Tibial nerve (tissue), 4 donors: Measurements from ENCODE around the gene TLE7. TPM values are rescaled to one million over a fixed set of nuclear protein-coding genes. Genes with fewer than 3 reads are reported as not detected.

ENCODE experiments used
- DNase-seq, 2 donors: peaks; one replicate each; pipeline ENCODE4 v3.0.0-alpha.2; 2019; ENCODE audit warnings: low spot score in 2 of 2
- H3K27ac ChIP-seq, 4 donors: fragments of 200-600 bp; sonication (generic) in 3 of 4; one replicate each; pipeline ENCODE4 v1.5.1; 2017 to 2019; ENCODE audit warnings: mild to moderate bottlenecking in 1 of 4
- H3K27me3 ChIP-seq, 2 donors: fragments of 200-600 bp; sonication (generic) in 1 of 2; one replicate each; pipeline versions ENCODE4 v1.5.1 to v1.6.0; 2017 to 2019
- H3K36me3 ChIP-seq, 3 donors: fragments of 200-600 bp; sonication (generic); one replicate each; pipeline ENCODE4 v1.5.1; 2018 to 2019
- H3K4me1 ChIP-seq, 4 donors: fragments of 200-600 bp; sonication (generic) in 3 of 4; one replicate each; pipeline ENCODE4 v1.5.1; 2017 to 2019
- H3K4me3 ChIP-seq, 4 donors: fragments of 200-600 bp; sonication (generic) in 3 of 4; one replicate each; pipeline ENCODE4 v1.5.1; 2017 to 2019; ENCODE audit warnings: mild to moderate bottlenecking in 1 of 4, moderate library complexity in 1 of 4
- H3K9me3 ChIP-seq, 4 donors: fragments of 200-600 bp; sonication (generic) in 3 of 4; one replicate each; pipeline ENCODE4 v1.5.1; 2017 to 2019
- EP300 ChIP-seq, 2 donors: sonication (generic); formaldehyde crosslinking; IDR thresholded peaks; one replicate each; pipeline ENCODE4 v1.6.1; 2017; ENCODE audit warnings: antibody characterized with exemption in 2 of 2, mild to moderate bottlenecking in 1 of 2
- POLR2A ChIP-seq, 2 donors: fragments of 450-650 bp; IDR thresholded peaks; one replicate each; pipeline ENCODE4 v1.6.1; 2017; ENCODE audit warnings: antibody characterized with exemption in 2 of 2, mild to moderate bottlenecking in 2 of 2, moderate library complexity in 2 of 2
- WGBS, 2 donors: methylation state at CpG; one replicate each; pipeline ENCODE4 v1.1.5; 2018; 5-methylcytosine and 5-hydroxymethylcytosine counted together
- total RNA-seq, 4 donors: library from RNA; depleted of rRNA; stranded (reverse); fragments of >200 nt; gene quantifications; one replicate each; pipeline ENCODE4 v1.1.0, GENCODE V29; 2016
- TF ChIP-seq, protein P1 (sequence below), 5 experiments: fragments of 200-600 bp in 3 of 5; fragments of 450-650 bp in 2 of 5; sonication (generic) in 3 of 5; IDR thresholded peaks; one replicate each; pipeline ENCODE4 v1.5.1; 2016 to 2019; ENCODE audit warnings: antibody characterized with exemption in 5 of 5, mild to moderate bottlenecking in 3 of 5, moderate library complexity in 2 of 5

The TLE7 gene
- total RNA-seq, 4 donors from 2014 or later: not detected

DNA sequence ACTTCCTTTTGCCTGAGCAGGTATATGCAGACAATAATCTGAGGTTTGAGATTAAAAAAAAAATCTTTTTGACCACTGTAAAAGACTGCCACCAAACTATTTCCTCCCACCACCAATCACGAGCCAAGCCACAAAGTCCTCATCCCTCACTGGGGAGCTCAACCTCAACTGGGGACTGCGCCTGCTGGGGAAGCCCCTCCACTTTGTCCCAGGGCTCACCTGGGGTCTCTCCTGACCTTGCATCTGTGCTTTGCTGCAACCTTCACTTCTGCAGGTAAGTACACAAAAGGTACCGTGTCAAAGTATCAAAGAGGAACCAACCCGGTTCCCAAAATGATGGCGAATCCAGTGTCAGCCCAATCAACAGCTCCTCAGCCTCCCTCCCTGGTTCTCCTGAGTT, 35.5 kb downstream of the TLE7 start:
- peaks cover 0 to 9% (median 0%) of the 10 kb centered on the region in 4 donors for H3K9me3 ChIP-seq
- H3K27ac ChIP-seq: no peak overlapping the region
- no peaks in the 10 kb centered on the region for H3K4me1 ChIP-seq
- H3K27me3 ChIP-seq: no peaks in the 10 kb centered on the region
- no peak overlapping the region for H3K4me3 ChIP-seq
- TF ChIP-seq, protein P1, sequence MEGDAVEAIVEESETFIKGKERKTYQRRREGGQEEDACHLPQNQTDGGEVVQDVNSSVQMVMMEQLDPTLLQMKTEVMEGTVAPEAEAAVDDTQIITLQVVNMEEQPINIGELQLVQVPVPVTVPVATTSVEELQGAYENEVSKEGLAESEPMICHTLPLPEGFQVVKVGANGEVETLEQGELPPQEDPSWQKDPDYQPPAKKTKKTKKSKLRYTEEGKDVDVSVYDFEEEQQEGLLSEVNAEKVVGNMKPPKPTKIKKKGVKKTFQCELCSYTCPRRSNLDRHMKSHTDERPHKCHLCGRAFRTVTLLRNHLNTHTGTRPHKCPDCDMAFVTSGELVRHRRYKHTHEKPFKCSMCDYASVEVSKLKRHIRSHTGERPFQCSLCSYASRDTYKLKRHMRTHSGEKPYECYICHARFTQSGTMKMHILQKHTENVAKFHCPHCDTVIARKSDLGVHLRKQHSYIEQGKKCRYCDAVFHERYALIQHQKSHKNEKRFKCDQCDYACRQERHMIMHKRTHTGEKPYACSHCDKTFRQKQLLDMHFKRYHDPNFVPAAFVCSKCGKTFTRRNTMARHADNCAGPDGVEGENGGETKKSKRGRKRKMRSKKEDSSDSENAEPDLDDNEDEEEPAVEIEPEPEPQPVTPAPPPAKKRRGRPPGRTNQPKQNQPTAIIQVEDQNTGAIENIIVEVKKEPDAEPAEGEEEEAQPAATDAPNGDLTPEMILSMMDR (IDR thresholded peaks at IDR 0.05): no peak
- no peak for TF ChIP-seq POLR2A (IDR thresholded peaks at IDR 0.05)
- TF ChIP-seq EP300 (IDR thresholded peaks at IDR 0.05): no peak
- DNase-seq: no peak
- 86 to 89% methylated on average over 5 of the region's 5 CpGs for WGBS, 2 donors
- H3K36me3 ChIP-seq: no peaks in the 10 kb centered on the region

DNA sequence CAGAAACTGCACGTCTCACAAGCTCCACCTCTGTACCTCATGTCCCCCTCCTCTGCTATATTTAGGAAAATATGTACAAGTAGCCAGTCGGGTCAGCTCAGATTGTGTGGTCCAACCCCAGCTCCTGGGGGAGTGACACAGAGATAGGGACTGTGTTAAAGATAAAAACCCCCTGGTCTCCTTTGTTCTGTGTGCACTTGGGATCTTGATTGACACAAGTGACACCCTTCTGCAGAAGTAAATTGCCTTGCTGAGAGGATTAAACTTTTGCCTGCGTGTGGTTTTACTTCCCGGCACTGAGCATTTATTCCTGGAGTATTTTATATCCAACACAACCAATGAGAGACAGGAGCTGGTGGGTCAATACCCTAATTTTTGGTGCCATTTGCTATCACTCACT, 37.5 kb downstream of the TLE7 start:
- DNase-seq: no peak
- TF ChIP-seq, protein P1 (IDR thresholded peaks at IDR 0.05): no peak
- TF ChIP-seq EP300 (IDR thresholded peaks at IDR 0.05): no peak
- TF ChIP-seq POLR2A (IDR thresholded peaks at IDR 0.05): no peak
- H3K27me3 ChIP-seq: no peaks in the 10 kb centered on the region
- 82% methylated on average over 4 of the region's 4 CpGs for WGBS, 2 donors
- H3K36me3 ChIP-seq: no peaks in the 10 kb centered on the region
- no peak overlapping the region for H3K27ac ChIP-seq
- peaks cover 0 to 9% (median 0%) of the 10 kb centered on the region in 4 donors for H3K9me3 ChIP-seq
- no peaks in the 10 kb centered on the region for H3K4me1 ChIP-seq
- H3K4me3 ChIP-seq: no peak overlapping the region

DNA sequence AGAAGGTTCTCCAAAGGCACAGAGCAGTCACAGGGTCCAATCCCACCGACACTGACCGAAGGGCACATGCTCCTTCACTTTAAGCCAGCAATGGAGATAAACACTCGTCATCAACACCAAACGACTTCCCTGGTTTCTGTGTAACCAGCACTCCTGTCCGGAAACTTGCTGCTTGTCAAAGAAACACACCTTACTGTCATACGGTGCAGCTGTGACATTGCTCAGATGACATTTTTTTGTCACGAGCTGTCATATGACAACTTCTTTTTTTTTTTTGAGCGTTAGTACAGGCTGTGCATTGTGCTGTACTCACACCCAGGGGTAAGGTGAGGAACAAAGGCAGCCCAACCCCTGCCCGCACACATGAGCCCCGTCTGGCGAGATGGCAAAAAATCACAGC, 39.2 kb downstream of the TLE7 start:
- TF ChIP-seq POLR2A (IDR thresholded peaks at IDR 0.05) (no peak), EP300 (IDR thresholded peaks at IDR 0.05) (no peak)
- TF ChIP-seq, protein P1 (IDR thresholded peaks at IDR 0.05): no peak
- DNase-seq: no peak
- no peak overlapping the region for H3K4me3 ChIP-seq
- H3K27me3 ChIP-seq: no peaks in the 10 kb centered on the region
- no peaks in the 10 kb centered on the region for H3K36me3 ChIP-seq
- 71 to 74% methylated on average over 11 of the region's 11 CpGs for WGBS, 2 donors
- H3K9me3 ChIP-seq: peaks cover 0 to 9% (median 0%) of the 10 kb centered on the region in 4 donors
- H3K4me1 ChIP-seq: no peaks in the 10 kb centered on the region
- H3K27ac ChIP-seq: no peak overlapping the region

DNA sequence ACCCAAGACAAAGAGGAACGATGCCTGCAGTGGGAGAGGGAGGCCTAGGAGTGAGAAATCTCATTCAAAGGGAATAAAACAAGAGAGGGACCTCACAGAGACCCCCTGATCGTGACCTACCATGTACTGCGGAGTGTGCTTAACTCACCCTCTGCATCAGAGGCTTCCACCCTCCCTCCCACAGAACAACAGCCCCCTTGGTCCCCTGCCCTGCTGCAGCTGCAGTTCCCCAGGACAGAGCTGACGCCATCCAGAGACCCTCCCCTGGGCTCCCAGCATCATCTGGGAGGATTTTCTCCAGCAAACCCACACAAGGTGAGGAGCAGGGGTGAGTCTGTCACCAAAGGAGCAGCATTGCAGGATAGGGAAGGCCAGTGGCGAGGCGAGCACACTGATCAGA, 39.8 kb downstream of the TLE7 start:
- Histone ChIP-seq H3K27me3 (no peaks in the 10 kb centered on the region), H3K36me3 (no peaks in the 10 kb centered on the region), H3K9me3 (peaks cover 0 to 9% (median 0%) of the 10 kb centered on the region in 4 donors), H3K4me3 (no peak overlapping the region), H3K27ac (no peak overlapping the region), H3K4me1 (no peaks in the 10 kb centered on the region)
- 50 to 55% methylated on average over 6 of the region's 6 CpGs for WGBS, 2 donors
- TF ChIP-seq, protein P1 (IDR thresholded peaks at IDR 0.05): no peak
- TF ChIP-seq POLR2A (IDR thresholded peaks at IDR 0.05) (no peak), EP300 (IDR thresholded peaks at IDR 0.05) (no peak)
- DNase-seq: no peak

DNA sequence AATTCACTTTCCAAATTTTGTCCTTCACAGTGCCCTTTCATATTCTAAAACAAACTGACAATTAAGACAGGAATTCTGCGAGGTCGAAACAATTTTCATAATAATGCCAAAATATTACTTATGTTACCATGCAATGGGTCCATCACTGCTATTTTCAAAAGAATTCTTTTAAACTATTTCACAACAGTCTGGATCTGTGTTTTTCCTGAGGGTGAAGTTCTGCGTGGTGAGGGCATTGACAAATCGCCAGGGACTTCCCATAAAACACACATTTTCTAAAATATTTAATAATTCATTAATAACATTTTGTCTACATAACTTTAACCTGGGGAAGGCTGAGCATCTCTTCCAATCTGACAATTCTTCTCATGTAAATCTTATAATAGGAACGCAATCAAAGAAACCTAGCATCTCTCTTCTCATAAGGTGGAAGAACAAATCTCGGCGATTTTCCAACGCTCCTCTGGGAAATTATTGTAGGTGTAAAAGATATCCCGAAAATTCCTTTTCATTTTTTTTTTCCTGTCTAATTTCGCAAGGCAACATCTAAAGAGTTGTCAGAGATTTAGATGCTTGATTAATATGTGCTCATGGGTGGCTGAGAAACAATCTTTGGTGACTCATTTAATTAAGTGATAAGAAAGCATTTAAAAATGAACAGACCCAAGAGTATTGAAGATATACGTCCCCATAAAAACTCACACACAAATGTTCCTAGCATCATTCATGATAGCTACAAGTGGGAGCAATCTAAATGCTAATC, 41.9 kb downstream of the TLE7 start:
- TF ChIP-seq, protein P1 (IDR thresholded peaks at IDR 0.05): no peak
- TF ChIP-seq EP300 (IDR thresholded peaks at IDR 0.05) (no peak), POLR2A (IDR thresholded peaks at IDR 0.05) (no peak)
- H3K27ac ChIP-seq: no peak overlapping the region
- H3K36me3 ChIP-seq: no peaks in the 10 kb centered on the region
- H3K9me3 ChIP-seq: peaks cover 0 to 7% (median 0%) of the 10 kb centered on the region in 4 donors
- WGBS, 2 donors: 90 to 91% methylated on average over 11 of the region's 11 CpGs
- no peaks in the 10 kb centered on the region for H3K4me1 ChIP-seq
- no peak overlapping the region for H3K4me3 ChIP-seq
- DNase-seq: no peak
- no peaks in the 10 kb centered on the region for H3K27me3 ChIP-seq
